Head of caudate nucleus (tissue), 42 donors: ENCODE results near the gene GNG12.

Source experiments
- DNase-seq, 42 donors: peaks; one replicate each; pipeline versions ENCODE4 v3.0.0 to v3.0.0-alpha.2; 2020 to 2021; ENCODE audit warnings: mixed read lengths in 7 of 42
- intact Hi-C: fragments of 100-400 bp; cut with DNase I; formaldehyde crosslinking; loops from one replicate; pipeline ENCODE4 v1.15.0; 2022

The GNG12 gene

GRCh38 chr1:67700692-67701410 lies 132.4 kb downstream of the GNG12 start:
- intact Hi-C loops, result no loop called here
- no peak for DNase-seq

- intact Hi-C loops, result no loop called here
- no peak for DNase-seq
Observed at GRCh38 chr1:67700220-67700619, 133.0 kb downstream of the GNG12 start.

GRCh38 chr1:67696708-67697107 lies 136.6 kb downstream of the GNG12 start:
- intact Hi-C loops, result no loop called here
- DNase-seq, result no peak

GRCh38 chr1:67695963-67696362 lies 137.3 kb downstream of the GNG12 start:
- intact Hi-C loops, result no loop called here
- no peak for DNase-seq

GRCh38 chr1:67691712-67692111 lies 141.6 kb downstream of the GNG12 start:
- intact Hi-C loops, result no loop called here
- DNase-seq, result no peak

- intact Hi-C loops, result no loop called here
Observed at GRCh38 chr1:67690411-67690810, 142.9 kb downstream of the GNG12 start.

GRCh38 chr1:67690018-67690363 lies 143.3 kb downstream of the GNG12 start:
- DNase-seq, result no peak
- intact Hi-C loops, result no loop called here

More at GRCh38 chr1:67690411-67690810, 142.9 kb downstream of the GNG12 start:
- no peak for DNase-seq

- intact Hi-C loops, result loop anchor here (10.0 kb wide), 1 partner anchor 65 kb away; no protein-coding TSS in a partner anchor
- no peak for DNase-seq
Observed at GRCh38 chr1:67689267-67690017, 143.8 kb downstream of the GNG12 start.

- intact Hi-C loops, result loop anchor here (10.0 kb wide), 1 partner anchor 66 kb away; no protein-coding TSS in a partner anchor
Observed at GRCh38 chr1:67688526-67689219, 144.6 kb downstream of the GNG12 start.

GRCh38 chr1:67687649-67688048 lies 145.6 kb downstream of the GNG12 start:
- intact Hi-C loops, result loop anchor here (10.0 kb wide), 1 partner anchor 67 kb away; no protein-coding TSS in a partner anchor
- no peak for DNase-seq

More at GRCh38 chr1:67688526-67689219, 144.6 kb downstream of the GNG12 start:
- DNase-seq, result no peak

GRCh38 chr1:67687198-67687545 lies 146.1 kb downstream of the GNG12 start:
- intact Hi-C loops, result loop anchor here (10.0 kb wide), 1 partner anchor 68 kb away; no protein-coding TSS in a partner anchor
- no peak for DNase-seq

- DNase-seq, result peak; percentile 28 to 91 (median 67)
- intact Hi-C loops, result loop anchor here (10.0 kb wide), 1 partner anchor 68 kb away; no protein-coding TSS in a partner anchor
Observed at GRCh38 chr1:67686267-67687197, 146.7 kb downstream of the GNG12 start.

- intact Hi-C loops, result loop anchor here (10.0 kb wide), 1 partner anchor 69 kb away; no protein-coding TSS in a partner anchor
- peak in 36 of 42 donors; percentile 5 to 61 (median 33) for DNase-seq
Observed at GRCh38 chr1:67685558-67686266, 147.6 kb downstream of the GNG12 start.

GRCh38 chr1:67685067-67685557 lies 148.2 kb downstream of the GNG12 start, which contains the start of gene GADD45A:
Gene GADD45A (plus strand): TSS chr1:67685201. CDS start chr1:67685495, 294 bp downstream.
- peak; percentile 93 to 100 (median 98) for DNase-seq
- intact Hi-C loops, result loop anchor here (10.0 kb wide), 1 partner anchor 70 kb away; no protein-coding TSS in a partner anchor

- peak in 1 of 42 donors; percentile 22 for DNase-seq
- intact Hi-C loops, result loop anchor here (10.0 kb wide), 1 partner anchor 70 kb away; no protein-coding TSS in a partner anchor
Observed at GRCh38 chr1:67684526-67685066, 148.7 kb downstream of the GNG12 start.

- DNase-seq, result peak in 20 of 42 donors; percentile 7 to 60 (median 23)
Observed at GRCh38 chr1:67683766-67684525, 149.3 kb downstream of the GNG12 start.

More at GRCh38 chr1:67683766-67684525, 149.3 kb downstream of the GNG12 start:
- intact Hi-C loops, result loop anchor here (10.0 kb wide), 1 partner anchor 71 kb away; no protein-coding TSS in a partner anchor
